NAMALWA (cell line): ENCODE measurements around the gene CLDN7.

Source experiments
- DNase-seq: peaks from one replicate; pipeline ENCODE4 v3.0.0-alpha.2; 2015; ENCODE audit warnings: low spot score

The CLDN7 gene

GRCh38 chr17:7237266-7237760 lies 25.0 kb downstream of the CLDN7 start:
- no peak for DNase-seq

GRCh38 chr17:7236808-7237207 lies 25.5 kb downstream of the CLDN7 start:
- DNase-seq = no peak

GRCh38 chr17:7235693-7236665 lies 26.3 kb downstream of the CLDN7 start:
- DNase-seq = no peak

GRCh38 chr17:7234083-7234951 lies 28.0 kb downstream of the CLDN7 start, which contains the start of gene DVL2:
DVL2 (minus strand) TSS chr17:7234517; CDS start chr17:7234262, 255 bp downstream.
- peak; percentile 89 for DNase-seq

- DNase-seq = no peak
Observed at GRCh38 chr17:7233701-7234082, 28.6 kb downstream of the CLDN7 start.

- no peak for DNase-seq
Observed at GRCh38 chr17:7232114-7232513, 30.2 kb downstream of the CLDN7 start.

GRCh38 chr17:7229504-7229903 lies 32.8 kb downstream of the CLDN7 start:
- no peak for DNase-seq

GRCh38 chr17:7228920-7229319 lies 33.4 kb downstream of the CLDN7 start:
- no peak for DNase-seq

- DNase-seq = no peak
Observed at GRCh38 chr17:7226721-7227710, 35.3 kb downstream of the CLDN7 start.

GRCh38 chr17:7225711-7226331 lies 36.5 kb downstream of the CLDN7 start:
- DNase-seq = no peak

- no peak for DNase-seq
Observed at GRCh38 chr17:7224661-7225111, 37.6 kb downstream of the CLDN7 start.

- DNase-seq = no peak
Observed at GRCh38 chr17:7224110-7224509, 38.2 kb downstream of the CLDN7 start.

- no peak for DNase-seq
Observed at GRCh38 chr17:7223375-7223774, 38.9 kb downstream of the CLDN7 start.

- DNase-seq = no peak
Observed at GRCh38 chr17:7222972-7223292, 39.3 kb downstream of the CLDN7 start.

GRCh38 chr17:7222093-7222971 lies 39.9 kb downstream of the CLDN7 start:
- no peak for DNase-seq

- no peak for DNase-seq
Observed at GRCh38 chr17:7221278-7222092, 40.8 kb downstream of the CLDN7 start.

GRCh38 chr17:7220593-7221277 lies 41.5 kb downstream of the CLDN7 start:
- DNase-seq = peak; percentile 62

- peak; percentile 67 for DNase-seq
Observed at GRCh38 chr17:7219812-7220592, 42.3 kb downstream of the CLDN7 start, which contains the start of the genes ACADVL and DLG4. ACADVL (plus strand) TSS chr17:7219938; CDS start chr17:7219985, 47 bp downstream. DLG4 (minus strand) TSS chr17:7219836.
